Measurements from ENCODE around the gene IL20RB. TPM values are rescaled to one million over a fixed set of nuclear protein-coding genes. Genes with fewer than 3 reads are reported as not detected.

Gene IL20RB
- total RNA-seq (2014; rRNA removed) = 0.57 and 2.2 TPM in 2 replicates
- polyA plus RNA-seq (2012) = 0.64 TPM

GRCh38 chr3:136957751-136958288 lies at the start of gene IL20RB:
Gene IL20RB (plus strand): TSS chr3:136957983. CDS start chr3:136958114, 131 bp downstream.
- DNase-seq (ENCODE audit: low read depth) = peak; percentile 57

- DNase-seq (ENCODE audit: low read depth) = no peak
These were observed 49.5 kb upstream of the IL20RB start for GRCh38 chr3:136908297-136908696.

- no peak for DNase-seq (ENCODE audit: low read depth)
These were observed 48.6 kb upstream of the IL20RB start for GRCh38 chr3:136909187-136909586.

- no peak for DNase-seq (ENCODE audit: low read depth)
These were observed 47.1 kb upstream of the IL20RB start for GRCh38 chr3:136910697-136911096.

- no peak for DNase-seq (ENCODE audit: low read depth)
These were observed 44.6 kb upstream of the IL20RB start for GRCh38 chr3:136913168-136913567.

- DNase-seq (ENCODE audit: low read depth) = no peak
These were observed 43.0 kb upstream of the IL20RB start for GRCh38 chr3:136914739-136915138.

GRCh38 chr3:136916223-136916622 lies 41.6 kb upstream of the IL20RB start:
- DNase-seq (ENCODE audit: low read depth) = no peak

- no peak for DNase-seq (ENCODE audit: low read depth)
These were observed 37.8 kb upstream of the IL20RB start for GRCh38 chr3:136919799-136920580.

GRCh38 chr3:136920904-136921611 lies 36.7 kb upstream of the IL20RB start:
- no peak for DNase-seq (ENCODE audit: low read depth)

- DNase-seq (ENCODE audit: low read depth) = no peak
These were observed 32.2 kb upstream of the IL20RB start for GRCh38 chr3:136925425-136926190.

- no peak for DNase-seq (ENCODE audit: low read depth)
These were observed 29.5 kb upstream of the IL20RB start for GRCh38 chr3:136928240-136928639.

- DNase-seq (ENCODE audit: low read depth) = peak; percentile 16
These were observed 27.7 kb upstream of the IL20RB start for GRCh38 chr3:136929977-136930670.

- DNase-seq (ENCODE audit: low read depth) = no peak
These were observed 26.2 kb upstream of the IL20RB start for GRCh38 chr3:136931606-136932005.

- DNase-seq (ENCODE audit: low read depth) = no peak
These were observed 25.3 kb upstream of the IL20RB start for GRCh38 chr3:136932523-136932922.

- DNase-seq (ENCODE audit: low read depth) = no peak
These were observed 24.6 kb upstream of the IL20RB start for GRCh38 chr3:136932978-136933772.

- no peak for DNase-seq (ENCODE audit: low read depth)
These were observed 20.6 kb upstream of the IL20RB start for GRCh38 chr3:136937175-136937574.

- DNase-seq (ENCODE audit: low read depth) = no peak
These were observed 19.9 kb upstream of the IL20RB start for GRCh38 chr3:136937851-136938250.

- peak; percentile 49 for DNase-seq (ENCODE audit: low read depth)
These were observed 19.4 kb upstream of the IL20RB start for GRCh38 chr3:136938334-136938733.

GRCh38 chr3:136939489-136939888 lies 18.3 kb upstream of the IL20RB start:
- no peak for DNase-seq (ENCODE audit: low read depth)

- no peak for DNase-seq (ENCODE audit: low read depth)
These were observed 15.0 kb upstream of the IL20RB start for GRCh38 chr3:136942803-136943202.

Measured in LHCN-M2 (cell line).